Measurements from ENCODE around the gene UNK.
A peak's percentile ranks its signal among the peaks of the same experiment; 100 is the strongest.

UNK gene

DNA sequence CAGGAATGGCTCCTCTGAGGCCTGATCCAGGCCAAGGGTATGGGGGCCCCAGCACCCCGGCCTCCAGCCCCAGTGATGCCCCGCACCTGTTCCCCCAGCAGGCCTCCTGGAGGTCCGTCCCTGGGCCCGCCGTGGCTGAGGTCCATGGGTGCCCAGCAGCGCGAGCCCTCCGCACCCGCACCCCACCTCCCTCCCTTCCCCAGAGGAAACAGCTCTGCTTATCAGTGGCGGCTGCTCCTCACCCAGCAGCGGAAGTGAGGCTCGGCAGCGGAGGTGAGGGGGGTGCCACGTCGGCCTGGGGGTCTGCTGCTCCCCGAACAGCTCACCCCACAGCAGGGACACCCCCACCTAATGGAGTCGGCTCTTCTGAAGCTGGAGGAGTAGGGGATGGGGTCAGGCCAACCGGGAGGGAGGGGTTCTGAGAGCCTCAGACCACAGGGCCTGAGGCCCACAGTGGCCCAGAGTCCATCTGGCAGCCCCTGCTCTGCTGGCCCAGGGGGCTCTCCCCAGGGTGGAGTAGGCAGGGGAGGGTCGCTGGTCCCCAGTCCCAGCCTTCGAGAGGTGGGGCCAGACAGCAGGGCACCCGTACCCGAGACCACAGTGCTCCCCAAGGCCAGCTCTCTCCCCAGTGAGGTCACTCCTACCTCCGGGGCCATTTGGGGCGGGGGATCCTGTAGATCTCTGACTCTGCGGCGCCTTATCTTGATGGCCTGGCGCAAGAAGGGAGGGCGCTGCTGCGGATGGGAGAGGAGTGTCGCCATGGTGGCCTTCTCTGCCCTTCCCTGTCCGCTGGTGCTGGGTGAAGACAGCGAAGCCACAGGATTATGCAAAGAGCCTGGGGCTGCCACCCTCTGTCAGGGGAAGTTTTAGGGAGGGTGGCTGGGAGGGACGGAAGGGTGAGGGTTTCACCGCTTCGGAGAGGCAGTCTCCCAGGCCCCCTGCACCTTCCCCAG is 59.2 kb downstream of the UNK start, which contains the start of gene UNC13D:
UNC13D (minus strand) TSS at position 828 of the 953 bp plus-strand sequence; CDS start at position 761, 67 bp downstream.
- peaks cover 34% of the 10 kb centered on the region for H3K36me3 ChIP-seq (ENCODE audit: low read depth)
- peak; percentile 6 for ATAC-seq (ENCODE audit: low read depth)
- TF ChIP-seq, protein P1, sequence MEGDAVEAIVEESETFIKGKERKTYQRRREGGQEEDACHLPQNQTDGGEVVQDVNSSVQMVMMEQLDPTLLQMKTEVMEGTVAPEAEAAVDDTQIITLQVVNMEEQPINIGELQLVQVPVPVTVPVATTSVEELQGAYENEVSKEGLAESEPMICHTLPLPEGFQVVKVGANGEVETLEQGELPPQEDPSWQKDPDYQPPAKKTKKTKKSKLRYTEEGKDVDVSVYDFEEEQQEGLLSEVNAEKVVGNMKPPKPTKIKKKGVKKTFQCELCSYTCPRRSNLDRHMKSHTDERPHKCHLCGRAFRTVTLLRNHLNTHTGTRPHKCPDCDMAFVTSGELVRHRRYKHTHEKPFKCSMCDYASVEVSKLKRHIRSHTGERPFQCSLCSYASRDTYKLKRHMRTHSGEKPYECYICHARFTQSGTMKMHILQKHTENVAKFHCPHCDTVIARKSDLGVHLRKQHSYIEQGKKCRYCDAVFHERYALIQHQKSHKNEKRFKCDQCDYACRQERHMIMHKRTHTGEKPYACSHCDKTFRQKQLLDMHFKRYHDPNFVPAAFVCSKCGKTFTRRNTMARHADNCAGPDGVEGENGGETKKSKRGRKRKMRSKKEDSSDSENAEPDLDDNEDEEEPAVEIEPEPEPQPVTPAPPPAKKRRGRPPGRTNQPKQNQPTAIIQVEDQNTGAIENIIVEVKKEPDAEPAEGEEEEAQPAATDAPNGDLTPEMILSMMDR (IDR thresholded peaks at IDR 0.05; ENCODE audit: poor library complexity, severe bottlenecking), result no peak
- H3K4me1 ChIP-seq (ENCODE audit: insufficient read depth, poor library complexity, severe bottlenecking), result peaks cover 18% of the 10 kb centered on the region
- H3K27me3 ChIP-seq (ENCODE audit: insufficient read depth, poor library complexity, severe bottlenecking), result no peaks in the 10 kb centered on the region
- peak; percentile 66 for DNase-seq (ENCODE audit: low spot score)
- no peak within 1 kb of the TSS for H3K4me3 ChIP-seq (ENCODE audit: severe bottlenecking)
- no peaks in the 10 kb centered on the region for H3K9me3 ChIP-seq (ENCODE audit: severe bottlenecking)
- peak within 1 kb of the TSS; percentile 73 for H3K27ac ChIP-seq (ENCODE audit: poor library complexity, severe bottlenecking)

DNA sequence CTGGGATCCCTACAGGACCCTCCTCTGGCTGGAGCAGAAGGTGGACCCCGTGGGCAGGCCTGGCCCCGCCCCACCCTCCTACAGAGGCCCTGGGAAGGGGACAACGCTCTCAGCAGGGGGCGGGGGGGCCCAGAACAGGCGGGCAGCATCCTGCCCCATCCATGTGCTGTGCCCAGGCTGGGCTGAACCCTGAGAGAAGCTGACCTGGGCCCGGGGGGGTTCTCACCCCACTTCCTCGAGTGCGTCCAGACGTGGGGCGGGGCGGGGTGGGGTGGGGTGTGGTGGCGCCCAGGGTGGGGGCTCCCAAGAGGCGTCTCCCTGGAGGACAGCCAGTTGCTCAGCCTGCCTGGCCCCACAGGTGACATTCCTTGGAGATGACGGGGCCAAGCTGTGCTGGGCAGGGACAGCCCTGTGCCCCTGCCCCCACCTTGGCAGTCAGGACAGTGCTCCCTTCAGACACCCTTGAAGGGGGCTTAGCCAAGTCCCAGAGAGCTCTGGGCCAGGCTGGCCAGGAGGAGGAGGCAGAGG is 60.0 kb downstream of the UNK start:
- TF ChIP-seq, protein P1 (IDR thresholded peaks at IDR 0.05; ENCODE audit: poor library complexity, severe bottlenecking), result no peak
- H3K9me3 ChIP-seq (ENCODE audit: severe bottlenecking), result no peaks in the 10 kb centered on the region
- peaks cover 42% of the 10 kb centered on the region for H3K36me3 ChIP-seq (ENCODE audit: low read depth)
- H3K4me3 ChIP-seq (ENCODE audit: severe bottlenecking), result no peak overlapping the region
- peaks cover 18% of the 10 kb centered on the region for H3K4me1 ChIP-seq (ENCODE audit: insufficient read depth, poor library complexity, severe bottlenecking)
- no peaks in the 10 kb centered on the region for H3K27me3 ChIP-seq (ENCODE audit: insufficient read depth, poor library complexity, severe bottlenecking)
- DNase-seq (ENCODE audit: low spot score) (peak; percentile 81), ATAC-seq (ENCODE audit: low read depth) (peak; percentile 56)
- peak overlapping the region; percentile 73 for H3K27ac ChIP-seq (ENCODE audit: poor library complexity, severe bottlenecking)

DNA sequence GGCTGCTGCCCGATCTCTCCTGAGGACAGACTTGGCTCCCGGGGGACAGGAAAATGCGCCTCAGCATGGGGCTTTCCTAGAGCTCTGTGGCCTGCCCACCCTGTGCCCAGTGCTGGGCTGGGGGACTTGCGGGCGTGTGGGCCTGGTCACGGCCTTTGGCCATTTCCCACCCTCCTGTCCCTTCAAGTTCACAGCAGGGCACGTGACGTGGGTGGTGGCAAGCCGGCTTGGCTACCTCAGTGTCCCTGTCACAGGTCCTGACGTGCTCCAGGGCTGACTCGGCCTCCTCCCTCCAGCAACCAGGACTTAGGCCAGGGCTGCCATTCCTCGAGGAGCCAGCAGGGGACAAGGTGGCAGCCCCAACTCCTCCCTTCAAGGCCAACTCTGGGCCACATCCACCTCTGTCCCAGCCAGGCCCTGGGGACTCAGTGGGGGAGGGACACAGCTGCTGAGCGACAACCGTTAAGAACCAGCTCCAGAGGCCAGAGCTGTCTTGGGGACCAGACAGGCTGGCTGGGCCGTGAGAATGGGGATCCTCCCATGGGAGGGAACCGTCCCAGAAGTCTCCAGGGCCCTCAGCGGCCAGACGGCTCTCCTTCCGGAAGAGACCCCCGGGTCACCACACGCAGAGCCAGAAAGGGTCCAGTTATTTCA is 60.6 kb downstream of the UNK start:
- Histone ChIP-seq H3K36me3 (ENCODE audit: low read depth) (peaks cover 46% of the 10 kb centered on the region), H3K9me3 (ENCODE audit: severe bottlenecking) (no peaks in the 10 kb centered on the region), H3K4me1 (ENCODE audit: insufficient read depth, poor library complexity, severe bottlenecking) (peaks cover 18% of the 10 kb centered on the region), H3K27ac (ENCODE audit: poor library complexity, severe bottlenecking) (peak overlapping the region; percentile 73), H3K4me3 (ENCODE audit: severe bottlenecking) (no peak overlapping the region), H3K27me3 (ENCODE audit: insufficient read depth, poor library complexity, severe bottlenecking) (no peaks in the 10 kb centered on the region)
- ATAC-seq (ENCODE audit: low read depth), result peak; percentile 71
- TF ChIP-seq, protein P1 (IDR thresholded peaks at IDR 0.05; ENCODE audit: poor library complexity, severe bottlenecking), result peak; percentile 77
- DNase-seq (ENCODE audit: low spot score), result peak; percentile 80

DNA sequence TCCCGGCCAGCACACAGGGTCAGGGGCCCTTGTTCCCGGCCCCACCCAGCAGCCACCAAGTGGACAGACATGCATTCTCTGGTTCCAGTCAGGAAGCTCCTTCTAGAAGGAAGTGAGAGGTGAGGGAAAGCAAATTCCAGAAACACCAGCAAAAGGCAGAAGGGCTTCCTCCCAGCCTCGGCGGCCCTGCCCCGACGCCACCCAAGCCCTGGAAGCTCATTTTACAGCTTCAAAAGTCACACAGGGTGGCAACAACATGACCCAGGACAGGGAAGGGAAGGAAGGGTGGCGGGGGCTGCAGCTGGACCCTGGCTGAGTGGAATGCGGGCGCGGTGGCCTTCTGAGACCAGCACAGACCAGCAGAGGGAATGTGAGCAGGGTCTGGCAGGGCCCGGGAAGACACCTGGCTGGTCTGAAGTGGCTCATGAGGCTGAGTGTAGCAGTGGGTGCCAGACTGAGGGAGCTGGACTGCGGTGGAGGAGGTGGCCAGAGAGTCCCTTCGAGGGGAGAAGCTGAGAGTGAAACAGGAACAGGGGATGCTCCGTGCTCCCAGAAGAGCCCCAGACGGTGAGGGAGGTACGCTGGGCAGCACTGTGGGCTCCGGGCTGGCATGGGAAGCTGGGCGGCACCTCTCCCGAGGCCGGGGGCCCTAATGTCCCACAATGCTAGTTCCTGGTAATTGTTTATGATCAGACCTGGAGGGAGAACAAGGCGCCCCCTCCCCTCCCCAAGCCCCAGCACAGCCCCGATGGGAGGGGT is 61.5 kb downstream of the UNK start:
- H3K36me3 ChIP-seq (ENCODE audit: low read depth), result peaks cover 55% of the 10 kb centered on the region
- no peak overlapping the region for H3K4me3 ChIP-seq (ENCODE audit: severe bottlenecking)
- H3K27me3 ChIP-seq (ENCODE audit: insufficient read depth, poor library complexity, severe bottlenecking), result no peaks in the 10 kb centered on the region
- TF ChIP-seq, protein P1 (IDR thresholded peaks at IDR 0.05; ENCODE audit: poor library complexity, severe bottlenecking), result no peak
- DNase-seq (ENCODE audit: low spot score) (no peak), ATAC-seq (ENCODE audit: low read depth) (peak; percentile 10; the same call in 1 of the 3 replicates)
- peak overlapping the region; percentile 73 for H3K27ac ChIP-seq (ENCODE audit: poor library complexity, severe bottlenecking)
- H3K4me1 ChIP-seq (ENCODE audit: insufficient read depth, poor library complexity, severe bottlenecking), result peaks cover 18% of the 10 kb centered on the region
- no peaks in the 10 kb centered on the region for H3K9me3 ChIP-seq (ENCODE audit: severe bottlenecking)
